IPS DF 6.9 (cell line): ENCODE measurements around the gene CLBA1.

ENCODE experiments used
- DNase-seq: peaks from one replicate; pipeline ENCODE4 v3.0.0-alpha.2; 2013; ENCODE audit warnings: low read depth, low spot score
- H3K27ac ChIP-seq: one replicate; pipeline ENCODE4 v1.5.1; 2013; ENCODE audit warnings: low read length, control low read depth
- H3K27me3 ChIP-seq: 2 replicates; pipeline ENCODE4 v1.6.1; 2013; ENCODE audit warnings: mild to moderate bottlenecking, low read length; ENCODE audit not compliant: control insufficient read depth, insufficient read depth
- H3K36me3 ChIP-seq: 2 replicates; pipeline ENCODE4 v1.6.1; 2013; ENCODE audit warnings: low read length; ENCODE audit not compliant: control insufficient read depth, insufficient read depth
- H3K4me1 ChIP-seq: 2 replicates; pipeline ENCODE4 v1.6.1; 2013; ENCODE audit warnings: low read length; ENCODE audit not compliant: control insufficient read depth, insufficient read depth
- H3K4me3 ChIP-seq: 2 replicates; pipeline ENCODE4 v1.5.1; 2013; ENCODE audit warnings: mild to moderate bottlenecking, low read length
- H3K9me3 ChIP-seq: 2 replicates; pipeline ENCODE4 v1.6.1; 2013; ENCODE audit warnings: low read length, inconsistent platforms; ENCODE audit not compliant: control insufficient read depth, insufficient read depth
- WGBS: extraction: QIAGEN DNeasy Blood & Tissue Kit; methylation state at CpG from one replicate; pipeline ENCODE4 v1.1.7; 2013; ENCODE audit warnings: mixed read lengths, missing lambda C conversion rate; ENCODE audit not compliant: insufficient read length, insufficient coverage; 5-methylcytosine and 5-hydroxymethylcytosine counted together

Gene CLBA1

DNA sequence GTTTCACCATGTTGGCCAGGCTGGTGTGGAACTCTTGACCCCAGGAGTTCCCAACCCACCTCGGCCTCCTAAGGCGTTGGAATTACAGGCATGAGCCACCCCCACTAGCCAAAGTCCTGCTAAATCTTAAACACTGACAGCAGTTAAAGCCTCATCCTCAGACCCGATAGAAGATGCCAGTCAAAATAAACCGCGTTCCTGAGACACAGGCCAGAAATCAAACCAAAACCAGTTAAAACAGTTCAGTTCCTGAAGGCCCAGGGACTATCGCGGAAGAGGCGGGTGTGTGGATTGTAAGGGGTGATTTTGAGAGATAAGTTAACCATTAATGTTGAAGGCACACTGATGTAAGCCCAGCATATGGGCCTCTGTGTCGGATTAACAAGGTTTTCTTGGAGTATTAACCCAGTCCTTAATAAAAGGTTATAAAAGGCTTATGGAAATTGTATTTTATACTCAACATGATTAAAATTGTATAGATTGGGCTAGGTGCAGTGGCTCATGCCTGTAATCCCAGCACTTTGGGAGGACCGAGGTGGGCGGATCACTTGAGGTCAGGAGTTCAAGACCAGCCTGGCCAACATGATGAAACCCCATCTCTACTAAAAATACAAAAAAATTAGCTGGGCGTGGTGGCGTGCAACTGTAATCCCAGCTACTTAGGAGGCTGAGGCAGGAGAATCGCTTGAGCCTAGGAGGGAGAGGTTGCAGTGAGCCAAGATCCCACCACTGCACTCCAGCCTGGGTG is 54.0 kb downstream of the CLBA1 start:
- DNase-seq = no peak
- Histone ChIP-seq H3K27ac (no peak overlapping the region), H3K9me3 (no peaks in the 10 kb centered on the region), H3K4me3 (no peak overlapping the region), H3K4me1 (no peaks in the 10 kb centered on the region), H3K27me3 (no peaks in the 10 kb centered on the region), H3K36me3 (no peaks in the 10 kb centered on the region)
- WGBS = no CpG with 5 or more reads among the region's 14 CpGs

- Histone ChIP-seq H3K4me1 (peaks cover 3% of the 10 kb centered on the region), H3K27me3 (no peaks in the 10 kb centered on the region), H3K4me3 (no peak overlapping the region), H3K27ac (no peak overlapping the region), H3K9me3 (no peaks in the 10 kb centered on the region), H3K36me3 (no peaks in the 10 kb centered on the region)
- WGBS = no CpG with 5 or more reads among the region's 28 CpGs
- DNase-seq = no peak
Measured at GRCh38 chr14:105041841-105042765, 56.5 kb downstream of the CLBA1 start.

- WGBS = no CpG with 5 or more reads among the region's 17 CpGs
- Histone ChIP-seq H3K4me1 (peaks cover 3% of the 10 kb centered on the region), H3K9me3 (no peaks in the 10 kb centered on the region), H3K4me3 (no peak overlapping the region), H3K27ac (no peak overlapping the region), H3K36me3 (no peaks in the 10 kb centered on the region), H3K27me3 (no peaks in the 10 kb centered on the region)
- DNase-seq = no peak
Measured at GRCh38 chr14:105042813-105043212, 57.2 kb downstream of the CLBA1 start.

GRCh38 chr14:105043641-105044040 is 58.1 kb downstream of the CLBA1 start:
- no peak overlapping the region for H3K27ac ChIP-seq
- WGBS = no CpG with 5 or more reads among the region's 7 CpGs
- no peak for DNase-seq

More at GRCh38 chr14:105043641-105044040, 58.1 kb downstream of the CLBA1 start:
- peaks cover 3% of the 10 kb centered on the region for H3K4me1 ChIP-seq
- no peaks in the 10 kb centered on the region for H3K9me3 ChIP-seq
- no peak overlapping the region for H3K4me3 ChIP-seq
- no peaks in the 10 kb centered on the region for H3K27me3 ChIP-seq
- H3K36me3 ChIP-seq = no peaks in the 10 kb centered on the region
